GM23338 (cell line): ENCODE measurements around the gene DYNC2H1. TPM values are rescaled to one million over a fixed set of nuclear protein-coding genes. Genes with fewer than 3 reads are reported as not detected.

ENCODE experiments used
- ATAC-seq: fragments of 200-7000 bp; cut with Tn5 transposase; 3 replicates; pipeline ENCODE4 v1.9.1; 2020
- DNase-seq: peaks from one replicate; pipeline ENCODE4 v3.0.0-alpha.2; 2015; ENCODE audit warnings: low spot score
- H2AFZ ChIP-seq: fragments of 200-600 bp; sonication (generic); 2 replicates; pipeline ENCODE4 v1.8.0; 2016; ENCODE audit warnings: antibody characterized with exemption, mild to moderate bottlenecking, moderate library complexity
- H3F3A ChIP-seq: fragments of 200-600 bp; sonication (generic); replicated peaks from 2 replicates; pipeline ENCODE4 v1.8.0; 2017; ENCODE audit warnings: antibody characterized with exemption, mixed run types, low read depth
- H3K27ac ChIP-seq: fragments of 200-600 bp; sonication (generic); 2 replicates; pipeline ENCODE4 v1.6.1; 2016; ENCODE audit warnings: low read depth
- H3K27me3 ChIP-seq: fragments of 200-600 bp; sonication (generic); 2 replicates; pipeline ENCODE4 v1.8.0; 2016; ENCODE audit warnings: mild to moderate bottlenecking, mixed run types, moderate library complexity; ENCODE audit not compliant: insufficient read depth
- H3K36me3 ChIP-seq: fragments of 200-600 bp; sonication (generic); 2 replicates; pipeline ENCODE4 v1.8.0; 2016; ENCODE audit warnings: mild to moderate bottlenecking; ENCODE audit not compliant: insufficient read depth
- H3K4me1 ChIP-seq: fragments of 200-600 bp; sonication (generic); 2 replicates; pipeline ENCODE4 v1.8.0; 2016; ENCODE audit warnings: mild to moderate bottlenecking, moderate library complexity; ENCODE audit not compliant: insufficient read depth
- H3K4me2 ChIP-seq: fragments of 200-600 bp; sonication (generic); 2 replicates; pipeline ENCODE4 v1.7.1; 2017; ENCODE audit warnings: mixed run types
- H3K4me3 ChIP-seq: fragments of 200-600 bp; sonication (generic); 2 replicates; pipeline ENCODE4 v1.6.1; 2016; ENCODE audit warnings: mixed run types
- H3K79me2 ChIP-seq: fragments of 200-600 bp; sonication (generic); replicated peaks from 2 replicates; pipeline ENCODE4 v1.8.0; 2017; ENCODE audit warnings: mild to moderate bottlenecking; ENCODE audit not compliant: insufficient read depth
- H3K9me2 ChIP-seq: fragments of 200-600 bp; sonication (generic); 2 replicates; pipeline ENCODE4 v1.8.0; 2017; ENCODE audit not compliant: insufficient read depth
- H4K20me1 ChIP-seq: fragments of 200-600 bp; sonication (generic); replicated peaks from 2 replicates; pipeline ENCODE4 v1.8.0; 2017; ENCODE audit warnings: mild to moderate bottlenecking; ENCODE audit not compliant: insufficient read depth
- H3K27ac Mint-ChIP-seq: 2 replicates; pipeline ENCODE4 v1.8.0; 2020; ENCODE audit warnings: inconsistent platforms, mild to moderate bottlenecking, moderate library complexity, mixed read lengths
- H3K27me3 Mint-ChIP-seq: 3 replicates; pipeline ENCODE4 v1.8.0; 2022; ENCODE audit warnings: low read depth, mild to moderate bottlenecking, moderate library complexity, mixed read lengths, inconsistent platforms; ENCODE audit not compliant: insufficient read depth, poor library complexity
- H3K36me3 Mint-ChIP-seq: 3 replicates; pipeline ENCODE4 v1.8.0; 2021; ENCODE audit warnings: low read depth, mild to moderate bottlenecking, inconsistent platforms, moderate library complexity, mixed read lengths
- H3K4me1 Mint-ChIP-seq: 3 replicates; pipeline ENCODE4 v1.8.0; 2020; ENCODE audit warnings: mild to moderate bottlenecking, inconsistent platforms, mixed read lengths
- H3K4me3 Mint-ChIP-seq: 3 replicates; pipeline ENCODE4 v1.8.0; 2021; ENCODE audit warnings: moderate library complexity, mild to moderate bottlenecking, inconsistent platforms, mixed read lengths
- H3K9me3 Mint-ChIP-seq: 3 replicates; pipeline ENCODE4 v1.8.0; 2020; ENCODE audit warnings: moderate library complexity, mild to moderate bottlenecking, inconsistent platforms, mixed read lengths
- JUNB ChIP-seq: IDR thresholded peaks from one replicate; pipeline ENCODE4 v1.6.1; 2016; ENCODE audit warnings: antibody characterized with exemption; ENCODE audit not compliant: unreplicated experiment
- NANOG ChIP-seq: IDR thresholded peaks from 2 replicates; pipeline ENCODE4 v1.6.1; 2016; ENCODE audit warnings: antibody characterized with exemption, borderline replicate concordance
- POLR2AphosphoS5 ChIP-seq: IDR thresholded peaks from 2 replicates; pipeline ENCODE4 v1.6.1; 2016; ENCODE audit warnings: antibody characterized with exemption, low read depth
- STAT1 ChIP-seq: IDR thresholded peaks from one replicate; pipeline ENCODE4 v1.6.1; 2016; ENCODE audit warnings: antibody characterized with exemption; ENCODE audit not compliant: unreplicated experiment
- ZNF462 ChIP-seq: fragments of 250-450 bp; sonication (Bioruptor Pico); IDR thresholded peaks from 2 replicates; pipeline ENCODE4 v1.5.0; 2020; ENCODE audit warnings: mild to moderate bottlenecking, moderate library complexity
- polyA plus RNA-seq: library from polyadenylated mRNA; unstranded; fragments of >200 nt; fragmentation: Nextera tagmentation; extraction: Ambion mirVana; gene quantifications from 2 replicates; pipeline ENCODE4 v1.2.1, GENCODE V29; 2016
- total RNA-seq: library from RNA; depleted of rRNA; stranded (reverse); fragments of >200 nt; shearing (Covaris generic); gene quantifications from 2 replicates; pipeline ENCODE4 v1.2.3, GENCODE V29; 2014
- TF ChIP-seq, protein P1 (sequence below), 2 experiments: fragments of 200-600 bp in 1 of 2; sonication (generic) in 1 of 2; conservative IDR thresholded peaks; 2 replicates each; pipeline versions ENCODE4 v1.5.1 to v1.6.1; 2016 to 2017; ENCODE audit warnings: antibody characterized with exemption in 2 of 2, low read depth in 2 of 2, mild to moderate bottlenecking in 2 of 2, moderate library complexity in 1 of 2

Gene DYNC2H1
- total and polyA plus RNA-seq, 2 experiments from 2014 or later: 19.3 to 22.5 TPM

DNA sequence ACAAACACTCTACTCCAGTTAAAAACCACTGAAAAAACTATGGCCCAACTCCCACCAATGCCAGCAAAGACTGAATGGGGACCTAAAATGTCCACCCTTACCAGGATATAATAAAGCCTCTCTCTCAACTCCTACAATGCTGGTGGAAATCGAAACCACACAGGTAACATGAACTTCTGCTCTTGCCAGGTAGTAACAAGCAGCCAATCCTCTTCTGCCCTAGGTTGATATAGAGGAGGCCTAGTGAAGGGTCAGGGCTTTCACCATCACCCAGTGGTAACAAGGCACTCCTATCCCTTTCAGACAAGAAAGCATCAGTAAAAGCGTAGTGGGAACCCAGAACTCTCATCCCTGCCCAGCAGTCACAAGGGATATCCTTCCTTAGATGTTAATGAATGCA, 39.9 kb upstream of the DYNC2H1 start (continued):
- no peak for TF ChIP-seq JUNB
- TF ChIP-seq POLR2AphosphoS5: no peak
- TF ChIP-seq NANOG: no peak
- TF ChIP-seq STAT1: no peak

- H3K4me3 ChIP-seq: no peak overlapping the region
- no peak overlapping the region for H3K27ac Mint-ChIP-seq
- no peak for ATAC-seq
- H3K9me2 ChIP-seq: no peaks in the 10 kb centered on the region
- no peaks in the 10 kb centered on the region for H3K27me3 ChIP-seq
- TF ChIP-seq ZNF462: no peak
- TF ChIP-seq, protein P1, sequence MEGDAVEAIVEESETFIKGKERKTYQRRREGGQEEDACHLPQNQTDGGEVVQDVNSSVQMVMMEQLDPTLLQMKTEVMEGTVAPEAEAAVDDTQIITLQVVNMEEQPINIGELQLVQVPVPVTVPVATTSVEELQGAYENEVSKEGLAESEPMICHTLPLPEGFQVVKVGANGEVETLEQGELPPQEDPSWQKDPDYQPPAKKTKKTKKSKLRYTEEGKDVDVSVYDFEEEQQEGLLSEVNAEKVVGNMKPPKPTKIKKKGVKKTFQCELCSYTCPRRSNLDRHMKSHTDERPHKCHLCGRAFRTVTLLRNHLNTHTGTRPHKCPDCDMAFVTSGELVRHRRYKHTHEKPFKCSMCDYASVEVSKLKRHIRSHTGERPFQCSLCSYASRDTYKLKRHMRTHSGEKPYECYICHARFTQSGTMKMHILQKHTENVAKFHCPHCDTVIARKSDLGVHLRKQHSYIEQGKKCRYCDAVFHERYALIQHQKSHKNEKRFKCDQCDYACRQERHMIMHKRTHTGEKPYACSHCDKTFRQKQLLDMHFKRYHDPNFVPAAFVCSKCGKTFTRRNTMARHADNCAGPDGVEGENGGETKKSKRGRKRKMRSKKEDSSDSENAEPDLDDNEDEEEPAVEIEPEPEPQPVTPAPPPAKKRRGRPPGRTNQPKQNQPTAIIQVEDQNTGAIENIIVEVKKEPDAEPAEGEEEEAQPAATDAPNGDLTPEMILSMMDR (conservative IDR thresholded peaks at IDR 0.05; ENCODE audit: low read depth in 2 of 2): no peak
- no peaks in the 10 kb centered on the region for H3F3A ChIP-seq
- no peak overlapping the region for H2AFZ ChIP-seq
- no peak overlapping the region for H3K27ac ChIP-seq
- H3K36me3 ChIP-seq: peaks cover 8% of the 10 kb centered on the region; the same call in 1 of the 2 replicates
- peaks cover 30% of the 10 kb centered on the region for H4K20me1 ChIP-seq
- H3K4me2 ChIP-seq: no peak overlapping the region
- H3K4me1 ChIP-seq: no peaks in the 10 kb centered on the region
- H3K9me3 Mint-ChIP-seq: no peaks in the 10 kb centered on the region
- H3K4me1 Mint-ChIP-seq: peaks cover 16% of the 10 kb centered on the region
- H3K27me3 Mint-ChIP-seq: no peaks in the 10 kb centered on the region
- peaks cover 43% of the 10 kb centered on the region for H3K36me3 Mint-ChIP-seq
- no peak for DNase-seq
- H3K4me3 Mint-ChIP-seq: no peak overlapping the region
- H3K79me2 ChIP-seq: peaks cover 82% of the 10 kb centered on the region
Measured at GRCh38 chr11:103070142-103070541, 39.1 kb upstream of the DYNC2H1 start.
